OCI-LY1 (cell line): ENCODE measurements around the gene NOD2.

Source experiments
- H2AFZ ChIP-seq: fragments of 200-600 bp; sonication (generic), shearing (Covaris generic); 2 replicates; pipeline ENCODE4 v1.6.0; 2014; ENCODE audit warnings: antibody characterized with exemption, mild to moderate bottlenecking, low read length
- H3F3A ChIP-seq: fragments of 200-600 bp; sonication (generic), shearing (Covaris generic); 2 replicates; pipeline ENCODE4 v1.6.0; 2014; ENCODE audit warnings: mild to moderate bottlenecking, antibody characterized with exemption, low read length, moderate library complexity; ENCODE audit not compliant: insufficient read depth
- H3K27ac ChIP-seq: fragments of 200-600 bp; sonication (generic); 2 replicates; pipeline ENCODE4 v1.5.1; 2014; ENCODE audit warnings: low read length, mixed run types, mild to moderate bottlenecking, low read depth; ENCODE audit not compliant: poor library complexity, severe bottlenecking
- H3K27me3 ChIP-seq: fragments of 200-600 bp; sonication (generic); 2 replicates; pipeline ENCODE4 v1.6.0; 2014; ENCODE audit warnings: antibody characterized with exemption, mild to moderate bottlenecking, low read length, moderate library complexity; ENCODE audit not compliant: insufficient read depth
- H3K36me3 ChIP-seq: fragments of 200-600 bp; sonication (generic); 2 replicates; pipeline ENCODE4 v1.6.1; 2014; ENCODE audit warnings: mild to moderate bottlenecking, antibody characterized with exemption, low read length, moderate library complexity, mixed read lengths; ENCODE audit not compliant: insufficient read depth
- H3K4me1 ChIP-seq: fragments of 200-600 bp; sonication (generic); 2 replicates; pipeline ENCODE4 v1.5.1; 2014; ENCODE audit warnings: mild to moderate bottlenecking, low read length, moderate library complexity; ENCODE audit not compliant: insufficient read depth, severe bottlenecking
- H3K4me2 ChIP-seq: fragments of 200-600 bp; sonication (generic), shearing (Covaris generic); 2 replicates; pipeline ENCODE4 v1.6.1; 2014; ENCODE audit warnings: low read length
- H3K4me3 ChIP-seq: fragments of 200-600 bp; sonication (generic); 2 replicates; pipeline ENCODE4 v1.5.1; 2014; ENCODE audit warnings: low read length, low read depth, mild to moderate bottlenecking, mixed read lengths; ENCODE audit not compliant: poor library complexity, severe bottlenecking
- H3K79me2 ChIP-seq: fragments of 200-600 bp; shearing (Covaris generic); 2 replicates; pipeline ENCODE4 v1.6.1; 2016; ENCODE audit warnings: mixed run types, low read length, mixed read lengths; ENCODE audit not compliant: insufficient read depth
- H3K9ac ChIP-seq: fragments of 200-600 bp; sonication (generic), shearing (Covaris generic); 2 replicates; pipeline ENCODE4 v1.6.1; 2014; ENCODE audit warnings: mild to moderate bottlenecking, low read length, mixed read lengths
- H3K9me2 ChIP-seq: fragments of 200-600 bp; sonication (generic), shearing (Covaris generic); 2 replicates; pipeline ENCODE4 v1.6.1; 2014; ENCODE audit warnings: low read depth, mild to moderate bottlenecking, low read length, mixed read lengths
- H3K9me3 ChIP-seq: fragments of 200-600 bp; shearing (Covaris generic); 2 replicates; pipeline ENCODE4 v1.6.1; 2014; ENCODE audit warnings: low read length, mixed read lengths
- H4K20me1 ChIP-seq: fragments of 200-600 bp; sonication (generic), shearing (Covaris generic); 2 replicates; pipeline ENCODE4 v1.6.0; 2016; ENCODE audit warnings: mild to moderate bottlenecking, low read length; ENCODE audit not compliant: insufficient read depth
- EZH2 ChIP-seq: fragments of 200-600 bp; sonication (generic), shearing (Covaris generic); IDR thresholded peaks from 2 replicates; pipeline ENCODE4 v1.8.0; 2017; ENCODE audit warnings: borderline replicate concordance, mixed run types, mild to moderate bottlenecking, antibody characterized with exemption, low read length, moderate library complexity, mixed read lengths
- TF ChIP-seq, protein P1 (sequence below): fragments of 200-600 bp; sonication (generic), shearing (Covaris generic); IDR thresholded peaks from 2 replicates; pipeline ENCODE4 v1.5.1; 2017; ENCODE audit warnings: mild to moderate bottlenecking, antibody characterized with exemption, low read length, moderate library complexity, mixed read lengths

Gene NOD2

DNA sequence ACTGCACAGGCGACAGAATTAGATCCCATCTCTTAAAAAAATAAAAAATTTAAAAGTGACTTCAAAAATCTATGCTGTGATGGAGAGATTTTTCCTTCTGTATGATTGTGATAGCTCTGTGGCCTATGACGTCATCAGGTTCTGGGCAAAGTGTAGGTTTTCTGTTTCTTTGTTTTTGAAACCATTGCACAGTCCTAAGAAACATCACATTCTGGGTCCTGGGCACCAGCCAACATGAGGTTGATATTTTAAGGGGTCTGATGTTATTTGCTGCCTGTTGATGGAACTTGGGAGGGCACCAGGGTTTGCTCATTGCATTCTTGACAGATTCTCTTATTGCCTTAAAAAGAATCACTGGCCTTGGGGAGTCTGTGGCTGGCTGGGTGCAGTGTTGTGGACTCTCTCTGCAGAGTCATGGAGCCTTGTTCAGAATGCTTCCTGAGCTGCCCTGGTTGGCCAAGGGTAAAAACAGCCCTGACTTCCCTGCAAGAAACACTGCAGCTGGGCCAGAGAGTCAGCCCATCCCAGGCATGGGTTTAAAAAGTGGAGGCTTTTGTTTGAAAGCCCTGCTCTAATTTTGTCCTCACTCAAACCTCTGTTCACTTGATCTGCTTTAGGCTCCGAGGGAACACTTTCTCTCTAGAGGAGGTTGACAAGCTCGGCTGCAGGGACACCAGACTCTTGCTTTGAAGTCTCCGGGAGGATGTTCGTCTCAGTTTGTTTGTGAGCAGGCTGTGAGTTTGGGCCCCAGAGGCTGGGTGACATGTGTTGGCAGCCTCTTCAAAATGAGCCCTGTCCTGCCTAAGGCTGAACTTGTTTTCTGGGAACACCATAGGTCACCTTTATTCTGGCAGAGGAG is 38.0 kb downstream of the NOD2 start:
- Histone ChIP-seq H3K9me3 (no peaks in the 10 kb centered on the region), H4K20me1 (no peaks in the 10 kb centered on the region), H3K9me2 (no peaks in the 10 kb centered on the region), H3K79me2 (no peaks in the 10 kb centered on the region), H3K4me3 (no peak overlapping the region), H2AFZ (no peak overlapping the region), H3K4me2 (no peak overlapping the region), H3K27me3 (no peaks in the 10 kb centered on the region), H3K36me3 (no peaks in the 10 kb centered on the region; the same call in 1 of the 2 replicates), H3F3A (no peaks in the 10 kb centered on the region), H3K9ac (no peak overlapping the region), H3K27ac (no peak overlapping the region), H3K4me1 (no peaks in the 10 kb centered on the region)
- no peak for TF ChIP-seq EZH2
- TF ChIP-seq, protein P1, sequence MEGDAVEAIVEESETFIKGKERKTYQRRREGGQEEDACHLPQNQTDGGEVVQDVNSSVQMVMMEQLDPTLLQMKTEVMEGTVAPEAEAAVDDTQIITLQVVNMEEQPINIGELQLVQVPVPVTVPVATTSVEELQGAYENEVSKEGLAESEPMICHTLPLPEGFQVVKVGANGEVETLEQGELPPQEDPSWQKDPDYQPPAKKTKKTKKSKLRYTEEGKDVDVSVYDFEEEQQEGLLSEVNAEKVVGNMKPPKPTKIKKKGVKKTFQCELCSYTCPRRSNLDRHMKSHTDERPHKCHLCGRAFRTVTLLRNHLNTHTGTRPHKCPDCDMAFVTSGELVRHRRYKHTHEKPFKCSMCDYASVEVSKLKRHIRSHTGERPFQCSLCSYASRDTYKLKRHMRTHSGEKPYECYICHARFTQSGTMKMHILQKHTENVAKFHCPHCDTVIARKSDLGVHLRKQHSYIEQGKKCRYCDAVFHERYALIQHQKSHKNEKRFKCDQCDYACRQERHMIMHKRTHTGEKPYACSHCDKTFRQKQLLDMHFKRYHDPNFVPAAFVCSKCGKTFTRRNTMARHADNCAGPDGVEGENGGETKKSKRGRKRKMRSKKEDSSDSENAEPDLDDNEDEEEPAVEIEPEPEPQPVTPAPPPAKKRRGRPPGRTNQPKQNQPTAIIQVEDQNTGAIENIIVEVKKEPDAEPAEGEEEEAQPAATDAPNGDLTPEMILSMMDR = no peak

DNA sequence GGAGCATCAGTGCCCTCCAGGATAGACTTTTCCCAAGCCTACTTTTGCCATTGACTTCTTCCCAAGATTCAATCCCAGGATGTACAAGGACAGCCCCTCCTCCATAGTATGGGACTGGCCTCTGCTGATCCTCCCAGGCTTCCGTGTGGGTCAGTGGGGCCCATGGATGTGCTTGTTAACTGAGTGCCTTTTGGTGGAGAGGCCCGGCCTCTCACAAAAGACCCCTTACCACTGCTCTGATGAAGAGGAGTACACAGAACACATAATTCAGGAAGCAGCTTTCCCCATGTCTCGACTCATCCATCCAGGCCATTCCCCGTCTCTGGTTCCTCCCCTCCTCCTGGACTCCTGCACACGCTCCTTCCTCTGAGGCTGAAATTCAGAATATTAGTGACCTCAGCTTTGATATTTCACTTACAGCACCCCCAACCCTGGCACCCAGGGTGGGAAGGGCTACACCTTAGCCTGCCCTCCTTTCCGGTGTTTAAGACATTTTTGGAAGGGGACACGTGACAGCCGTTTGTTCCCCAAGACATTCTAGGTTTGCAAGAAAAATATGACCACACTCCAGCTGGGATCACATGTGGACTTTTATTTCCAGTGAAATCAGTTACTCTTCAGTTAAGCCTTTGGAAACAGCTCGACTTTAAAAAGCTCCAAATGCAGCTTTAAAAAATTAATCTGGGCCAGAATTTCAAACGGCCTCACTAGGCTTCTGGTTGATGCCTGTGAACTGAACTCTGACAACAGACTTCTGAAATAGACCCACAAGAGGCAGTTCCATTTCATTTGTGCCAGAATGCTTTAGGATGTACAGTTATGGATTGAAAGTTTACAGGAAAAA is 38.8 kb downstream of the NOD2 start:
- no peaks in the 10 kb centered on the region for H3K79me2 ChIP-seq
- no peaks in the 10 kb centered on the region for H3K9me3 ChIP-seq
- no peak for TF ChIP-seq EZH2
- TF ChIP-seq, protein P1 = no peak
- H3K4me3 ChIP-seq = no peak overlapping the region
- H3K4me1 ChIP-seq = no peaks in the 10 kb centered on the region
- no peak overlapping the region for H3K4me2 ChIP-seq
- H3F3A ChIP-seq = no peaks in the 10 kb centered on the region
- H4K20me1 ChIP-seq = no peaks in the 10 kb centered on the region
- H2AFZ ChIP-seq = no peak overlapping the region
- no peaks in the 10 kb centered on the region for H3K9me2 ChIP-seq
- H3K36me3 ChIP-seq = no peaks in the 10 kb centered on the region; the same call in 1 of the 2 replicates
- no peak overlapping the region for H3K27ac ChIP-seq
- H3K27me3 ChIP-seq = no peaks in the 10 kb centered on the region
- H3K9ac ChIP-seq = no peak overlapping the region

DNA sequence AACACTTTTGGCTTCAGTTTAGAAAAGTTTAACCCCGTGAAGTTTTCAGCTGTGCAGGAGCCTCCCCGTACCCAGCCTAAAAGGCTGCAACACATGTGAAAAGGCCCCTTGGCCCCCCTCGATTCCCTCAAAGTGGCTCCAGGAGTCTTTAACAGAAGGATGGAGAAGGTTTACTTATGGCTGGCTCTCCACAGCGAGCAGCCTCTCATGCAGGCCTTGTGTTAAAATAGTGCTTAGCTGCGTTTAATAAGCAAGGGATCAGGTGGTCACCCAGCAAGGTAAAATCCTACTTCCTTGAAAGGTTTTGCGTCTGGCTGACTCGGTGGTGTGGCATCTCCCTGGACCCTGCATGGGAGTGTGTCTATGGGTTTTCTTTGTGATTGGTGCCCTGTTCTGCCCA is 40.1 kb downstream of the NOD2 start:
- Histone ChIP-seq H2AFZ (no peak overlapping the region), H3K9me2 (no peaks in the 10 kb centered on the region), H3F3A (no peaks in the 10 kb centered on the region), H3K9ac (no peak overlapping the region), H3K36me3 (no peaks in the 10 kb centered on the region; the same call in 1 of the 2 replicates), H3K4me2 (no peak overlapping the region), H3K9me3 (no peaks in the 10 kb centered on the region), H3K79me2 (no peaks in the 10 kb centered on the region), H4K20me1 (no peaks in the 10 kb centered on the region), H3K4me1 (no peaks in the 10 kb centered on the region), H3K4me3 (no peak overlapping the region), H3K27me3 (no peaks in the 10 kb centered on the region), H3K27ac (no peak overlapping the region)
- TF ChIP-seq EZH2 = no peak
- TF ChIP-seq, protein P1 = no peak
